ENCODE measurements around the gene GFRA3.

Gene GFRA3

GRCh38 chr5:138282920-138283742 is 8.7 kb upstream of the GFRA3 start:
- H3K4me1 ChIP-seq (ENCODE audit: control insufficient read depth in 1 of 2, insufficient read depth in 2 of 2, low read length in 2 of 2) = no peaks in the 10 kb centered on the region
- H4K8ac ChIP-seq (ENCODE audit: low read depth, low read length) = no peak overlapping the region
- no peak overlapping the region for H2BK12ac ChIP-seq (ENCODE audit: low read length)
- no peak overlapping the region for H2AK5ac ChIP-seq (ENCODE audit: low read length)
- no peak overlapping the region for H3K23ac ChIP-seq (ENCODE audit: low read length)
- H3K79me2 ChIP-seq (ENCODE audit: control insufficient read depth, insufficient read depth, low read length, poor library complexity) = no peaks in the 10 kb centered on the region
- H3K27ac ChIP-seq (ENCODE audit: low read depth, low read length) = no peak overlapping the region
- no peak overlapping the region for H3K14ac ChIP-seq (ENCODE audit: low read length)
- H3K36me3 ChIP-seq (ENCODE audit: control insufficient read depth in 1 of 2, insufficient read depth in 2 of 2, low read length in 2 of 2) = peaks cover 4 to 9% of the 10 kb centered on the region in 2 experiments
- no peaks in the 10 kb centered on the region for H3K79me1 ChIP-seq (ENCODE audit: low read length)
- H4K91ac ChIP-seq (ENCODE audit: low read depth, low read length) = no peak overlapping the region
- H4K12ac ChIP-seq (ENCODE audit: low read depth, low read length) = no peak overlapping the region
- H3K4ac ChIP-seq (ENCODE audit: low read depth, low read length) = no peak overlapping the region
- no peak overlapping the region for H3K4me2 ChIP-seq (ENCODE audit: low read length)
- no peak overlapping the region for H2BK5ac ChIP-seq (ENCODE audit: low read depth, low read length, poor library complexity)
- no peak overlapping the region for H3K18ac ChIP-seq (ENCODE audit: low read length)
- DNase-seq = peak; percentile 35 to 68
- H3K9ac ChIP-seq (ENCODE audit: low read length) = no peak overlapping the region
- H2BK120ac ChIP-seq (ENCODE audit: insufficient read depth, low read length, poor library complexity) = no peak overlapping the region
- H3K27me3 ChIP-seq (ENCODE audit: insufficient read depth, low read length) = no peaks in the 10 kb centered on the region
- H3K4me3 ChIP-seq (ENCODE audit: low read depth, low read length) = no peak overlapping the region
- H2AFZ ChIP-seq (ENCODE audit: insufficient read depth, low read length, poor library complexity) = no peak overlapping the region
- no CpG with 5 or more reads among the region's 7 CpGs for WGBS (ENCODE audit: extremely low coverage, insufficient coverage, insufficient read length)
- H3K9me3 ChIP-seq (ENCODE audit: insufficient read depth, low read depth, low read length) = no peaks in the 10 kb centered on the region

- H3K27me3 ChIP-seq (ENCODE audit: insufficient read depth, low read length) = no peaks in the 10 kb centered on the region
- no peaks in the 10 kb centered on the region for H3K79me2 ChIP-seq (ENCODE audit: control insufficient read depth, insufficient read depth, low read length, poor library complexity)
Measured at GRCh38 chr5:138280915-138281314, 6.5 kb upstream of the GFRA3 start.

GRCh38 chr5:138276402-138277054 is 2.1 kb upstream of the GFRA3 start:
- no peak overlapping the region for H4K91ac ChIP-seq (ENCODE audit: low read depth, low read length)

More at GRCh38 chr5:138280915-138281314, 6.5 kb upstream of the GFRA3 start:
- no peak for DNase-seq
- H3K79me1 ChIP-seq (ENCODE audit: low read length) = no peaks in the 10 kb centered on the region
- H3K23ac ChIP-seq (ENCODE audit: low read length) = no peak overlapping the region
- no peak overlapping the region for H2BK120ac ChIP-seq (ENCODE audit: insufficient read depth, low read length, poor library complexity)
- no peaks in the 10 kb centered on the region for H3K9me3 ChIP-seq (ENCODE audit: insufficient read depth, low read depth, low read length)
- no peak overlapping the region for H3K9ac ChIP-seq (ENCODE audit: low read length)
- H4K8ac ChIP-seq (ENCODE audit: low read depth, low read length) = no peak overlapping the region
- no peak overlapping the region for H2AK5ac ChIP-seq (ENCODE audit: low read length)
- H2BK5ac ChIP-seq (ENCODE audit: low read depth, low read length, poor library complexity) = no peak overlapping the region
- no peak overlapping the region for H3K14ac ChIP-seq (ENCODE audit: low read length)
- no peak overlapping the region for H3K4ac ChIP-seq (ENCODE audit: low read depth, low read length)
- H2BK12ac ChIP-seq (ENCODE audit: low read length) = no peak overlapping the region
- H3K36me3 ChIP-seq (ENCODE audit: control insufficient read depth in 1 of 2, insufficient read depth in 2 of 2, low read length in 2 of 2) = peaks cover 2 to 9% of the 10 kb centered on the region in 2 experiments
- H3K4me3 ChIP-seq (ENCODE audit: low read depth, low read length) = no peak overlapping the region
- H3K18ac ChIP-seq (ENCODE audit: low read length) = no peak overlapping the region
- H2AFZ ChIP-seq (ENCODE audit: insufficient read depth, low read length, poor library complexity) = no peak overlapping the region
- no peaks in the 10 kb centered on the region for H3K4me1 ChIP-seq (ENCODE audit: control insufficient read depth in 1 of 2, insufficient read depth in 2 of 2, low read length in 2 of 2)
- no peak overlapping the region for H3K4me2 ChIP-seq (ENCODE audit: low read length)
- H3K27ac ChIP-seq (ENCODE audit: low read depth, low read length) = no peak overlapping the region
- no peak overlapping the region for H4K91ac ChIP-seq (ENCODE audit: low read depth, low read length)
- H4K12ac ChIP-seq (ENCODE audit: low read depth, low read length) = no peak overlapping the region

DNA sequence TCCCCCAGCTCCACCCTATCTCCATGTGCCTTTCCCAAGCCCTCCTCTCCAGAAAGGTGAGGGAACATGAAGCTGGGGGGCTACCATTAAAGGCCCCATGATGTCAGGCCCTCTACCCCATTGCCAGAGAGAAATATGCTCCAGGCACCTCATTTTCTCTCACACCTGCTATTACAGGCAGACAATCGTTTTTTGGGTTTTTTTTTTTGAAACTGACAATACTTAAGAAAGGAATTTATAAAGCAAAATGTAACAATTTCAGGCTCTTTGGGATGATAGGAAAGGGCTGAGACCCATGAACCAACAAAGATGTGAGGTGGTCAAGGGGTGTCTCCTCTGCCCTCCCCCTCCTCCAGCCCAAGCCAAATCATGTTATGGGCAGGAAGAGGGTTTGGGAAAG is 1.5 kb upstream of the GFRA3 start:
- Histone ChIP-seq H2BK120ac (ENCODE audit: insufficient read depth, low read length, poor library complexity) (no peak overlapping the region), H2BK12ac (ENCODE audit: low read length) (no peak overlapping the region), H3K4ac (ENCODE audit: low read depth, low read length) (no peak overlapping the region), H2BK5ac (ENCODE audit: low read depth, low read length, poor library complexity) (no peak overlapping the region), H4K8ac (ENCODE audit: low read depth, low read length) (no peak overlapping the region), H3K27me3 (ENCODE audit: insufficient read depth, low read length) (peaks cover 14% of the 10 kb centered on the region), H2AK5ac (ENCODE audit: low read length) (no peak overlapping the region), H3K9me3 (ENCODE audit: insufficient read depth, low read depth, low read length) (no peaks in the 10 kb centered on the region), H3K18ac (ENCODE audit: low read length) (no peak overlapping the region), H3K4me1 (ENCODE audit: control insufficient read depth in 1 of 2, insufficient read depth in 2 of 2, low read length in 2 of 2) (peaks cover 0 to 2% of the 10 kb centered on the region in 2 experiments), H4K91ac (ENCODE audit: low read depth, low read length) (no peak overlapping the region), H3K27ac (ENCODE audit: low read depth, low read length) (no peak overlapping the region), H3K79me2 (ENCODE audit: control insufficient read depth, insufficient read depth, low read length, poor library complexity) (no peaks in the 10 kb centered on the region), H2AFZ (ENCODE audit: insufficient read depth, low read length, poor library complexity) (no peak overlapping the region), H3K23ac (ENCODE audit: low read length) (no peak overlapping the region), H3K14ac (ENCODE audit: low read length) (no peak overlapping the region), H4K12ac (ENCODE audit: low read depth, low read length) (no peak overlapping the region), H3K9ac (ENCODE audit: low read length) (no peak overlapping the region), H3K79me1 (ENCODE audit: low read length) (no peaks in the 10 kb centered on the region), H3K4me3 (ENCODE audit: low read depth, low read length) (no peak overlapping the region), H3K4me2 (ENCODE audit: low read length) (no peak overlapping the region), H3K36me3 (ENCODE audit: control insufficient read depth in 1 of 2, insufficient read depth in 2 of 2, low read length in 2 of 2) (no peaks in the 10 kb centered on the region)
- DNase-seq = no peak
- no CpG with 5 or more reads among the region's 1 CpG for WGBS (ENCODE audit: extremely low coverage, insufficient coverage, insufficient read length)

More at GRCh38 chr5:138276402-138277054, 2.1 kb upstream of the GFRA3 start:
- Histone ChIP-seq H2AK5ac (ENCODE audit: low read length) (no peak overlapping the region), H2BK120ac (ENCODE audit: insufficient read depth, low read length, poor library complexity) (no peak overlapping the region), H3K14ac (ENCODE audit: low read length) (no peak overlapping the region), H3K23ac (ENCODE audit: low read length) (no peak overlapping the region), H3K4me3 (ENCODE audit: low read depth, low read length) (no peak overlapping the region), H3K4ac (ENCODE audit: low read depth, low read length) (no peak overlapping the region), H3K36me3 (ENCODE audit: control insufficient read depth in 1 of 2, insufficient read depth in 2 of 2, low read length in 2 of 2) (no peaks in the 10 kb centered on the region), H3K4me1 (ENCODE audit: control insufficient read depth in 1 of 2, insufficient read depth in 2 of 2, low read length in 2 of 2) (peaks cover 0 to 2% of the 10 kb centered on the region in 2 experiments), H3K4me2 (ENCODE audit: low read length) (no peak overlapping the region), H4K12ac (ENCODE audit: low read depth, low read length) (no peak overlapping the region), H3K9ac (ENCODE audit: low read length) (no peak overlapping the region), H3K79me2 (ENCODE audit: control insufficient read depth, insufficient read depth, low read length, poor library complexity) (no peaks in the 10 kb centered on the region), H3K18ac (ENCODE audit: low read length) (no peak overlapping the region), H3K9me3 (ENCODE audit: insufficient read depth, low read depth, low read length) (no peaks in the 10 kb centered on the region), H3K27me3 (ENCODE audit: insufficient read depth, low read length) (peaks cover 14% of the 10 kb centered on the region), H2AFZ (ENCODE audit: insufficient read depth, low read length, poor library complexity) (no peak overlapping the region), H2BK12ac (ENCODE audit: low read length) (no peak overlapping the region), H3K27ac (ENCODE audit: low read depth, low read length) (no peak overlapping the region), H3K79me1 (ENCODE audit: low read length) (no peaks in the 10 kb centered on the region), H4K8ac (ENCODE audit: low read depth, low read length) (no peak overlapping the region), H2BK5ac (ENCODE audit: low read depth, low read length, poor library complexity) (no peak overlapping the region)
- no CpG with 5 or more reads among the region's 2 CpGs for WGBS (ENCODE audit: extremely low coverage, insufficient coverage, insufficient read length)
- no peak for DNase-seq
